ENCODE measurements around the gene MSRB3.

The MSRB3 gene

DNA sequence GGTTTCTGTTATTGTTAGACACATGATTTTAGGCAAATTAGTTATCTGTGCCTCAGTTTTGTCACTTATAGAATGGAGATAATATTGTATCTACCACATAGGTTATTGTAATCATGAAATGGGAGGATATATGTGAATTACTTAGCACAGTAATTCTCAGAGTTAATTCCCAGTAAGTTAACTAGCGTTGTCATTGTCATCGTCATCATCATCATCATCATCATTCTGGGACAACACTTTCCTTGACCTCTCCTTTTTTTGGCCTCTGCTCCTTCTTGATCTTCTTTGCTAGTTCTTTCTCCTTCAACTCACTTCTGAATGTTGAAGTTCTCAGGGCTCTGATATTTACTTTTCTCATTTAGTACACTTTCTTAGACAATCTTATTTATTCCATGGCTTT is 13.8 kb downstream of the MSRB3 start:
- TF ChIP-seq, protein P1, sequence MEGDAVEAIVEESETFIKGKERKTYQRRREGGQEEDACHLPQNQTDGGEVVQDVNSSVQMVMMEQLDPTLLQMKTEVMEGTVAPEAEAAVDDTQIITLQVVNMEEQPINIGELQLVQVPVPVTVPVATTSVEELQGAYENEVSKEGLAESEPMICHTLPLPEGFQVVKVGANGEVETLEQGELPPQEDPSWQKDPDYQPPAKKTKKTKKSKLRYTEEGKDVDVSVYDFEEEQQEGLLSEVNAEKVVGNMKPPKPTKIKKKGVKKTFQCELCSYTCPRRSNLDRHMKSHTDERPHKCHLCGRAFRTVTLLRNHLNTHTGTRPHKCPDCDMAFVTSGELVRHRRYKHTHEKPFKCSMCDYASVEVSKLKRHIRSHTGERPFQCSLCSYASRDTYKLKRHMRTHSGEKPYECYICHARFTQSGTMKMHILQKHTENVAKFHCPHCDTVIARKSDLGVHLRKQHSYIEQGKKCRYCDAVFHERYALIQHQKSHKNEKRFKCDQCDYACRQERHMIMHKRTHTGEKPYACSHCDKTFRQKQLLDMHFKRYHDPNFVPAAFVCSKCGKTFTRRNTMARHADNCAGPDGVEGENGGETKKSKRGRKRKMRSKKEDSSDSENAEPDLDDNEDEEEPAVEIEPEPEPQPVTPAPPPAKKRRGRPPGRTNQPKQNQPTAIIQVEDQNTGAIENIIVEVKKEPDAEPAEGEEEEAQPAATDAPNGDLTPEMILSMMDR (conservative IDR thresholded peaks at IDR 0.05; ENCODE audit: low read depth, low read length): no peak
- no peak overlapping the region for H3K4me2 ChIP-seq
- H3K36me3 ChIP-seq (ENCODE audit: insufficient read depth): no peaks in the 10 kb centered on the region
- H3K4me3 ChIP-seq (IDR thresholded peaks at IDR 0.05; ENCODE audit: insufficient read depth, low read depth, low read length): no peak overlapping the region
- no peaks in the 10 kb centered on the region for H3K27me3 ChIP-seq (ENCODE audit: insufficient read depth, low read depth)
- no peak overlapping the region for H3K9ac ChIP-seq
- H2AFZ ChIP-seq (ENCODE audit: low read depth): no peak overlapping the region
- peaks cover 18% of the 10 kb centered on the region for H3K4me1 ChIP-seq (ENCODE audit: low read depth, poor library complexity, severe bottlenecking)
- H3K27ac ChIP-seq: no peak overlapping the region
- no peaks in the 10 kb centered on the region; the same call in 1 of the 2 replicates for H4K20me1 ChIP-seq (ENCODE audit: insufficient read depth)
- no peaks in the 10 kb centered on the region for H3K79me2 ChIP-seq (ENCODE audit: insufficient read depth, low read depth)

DNA sequence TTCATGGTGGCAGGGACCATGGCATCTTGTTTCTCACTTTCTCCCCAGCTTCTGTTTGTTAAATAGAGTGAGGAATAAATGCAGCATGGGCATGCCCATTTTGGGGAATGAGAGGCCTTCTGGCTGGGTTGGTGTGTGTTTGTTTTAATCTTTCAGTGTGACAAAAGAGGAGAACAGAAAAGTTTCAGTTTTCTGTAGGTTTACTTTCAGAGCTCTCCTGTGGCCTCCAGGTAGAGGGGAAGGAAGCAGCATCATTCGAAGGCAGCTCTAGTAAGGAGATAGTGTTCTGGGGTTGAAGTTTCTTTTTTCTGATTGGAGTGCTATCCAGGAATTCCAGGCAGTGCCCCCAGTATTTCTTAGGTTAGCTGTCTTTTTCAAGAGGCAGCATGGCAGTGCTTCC is 15.3 kb downstream of the MSRB3 start:
- peaks cover 18% of the 10 kb centered on the region for H3K4me1 ChIP-seq (ENCODE audit: low read depth, poor library complexity, severe bottlenecking)
- H4K20me1 ChIP-seq (ENCODE audit: insufficient read depth): no peaks in the 10 kb centered on the region; the same call in 1 of the 2 replicates
- H3K9ac ChIP-seq: no peak overlapping the region
- TF ChIP-seq, protein P1 (conservative IDR thresholded peaks at IDR 0.05; ENCODE audit: low read depth, low read length): no peak
- no peak overlapping the region for H3K27ac ChIP-seq
- H3K4me3 ChIP-seq (IDR thresholded peaks at IDR 0.05; ENCODE audit: insufficient read depth, low read depth, low read length): no peak overlapping the region
- H3K79me2 ChIP-seq (ENCODE audit: insufficient read depth, low read depth): no peaks in the 10 kb centered on the region
- H3K36me3 ChIP-seq (ENCODE audit: insufficient read depth): no peaks in the 10 kb centered on the region
- no peak overlapping the region for H2AFZ ChIP-seq (ENCODE audit: low read depth)
- peak overlapping the region; percentile 3; the same call in 1 of the 2 replicates for H3K4me2 ChIP-seq
- H3K27me3 ChIP-seq (ENCODE audit: insufficient read depth, low read depth): no peaks in the 10 kb centered on the region

DNA sequence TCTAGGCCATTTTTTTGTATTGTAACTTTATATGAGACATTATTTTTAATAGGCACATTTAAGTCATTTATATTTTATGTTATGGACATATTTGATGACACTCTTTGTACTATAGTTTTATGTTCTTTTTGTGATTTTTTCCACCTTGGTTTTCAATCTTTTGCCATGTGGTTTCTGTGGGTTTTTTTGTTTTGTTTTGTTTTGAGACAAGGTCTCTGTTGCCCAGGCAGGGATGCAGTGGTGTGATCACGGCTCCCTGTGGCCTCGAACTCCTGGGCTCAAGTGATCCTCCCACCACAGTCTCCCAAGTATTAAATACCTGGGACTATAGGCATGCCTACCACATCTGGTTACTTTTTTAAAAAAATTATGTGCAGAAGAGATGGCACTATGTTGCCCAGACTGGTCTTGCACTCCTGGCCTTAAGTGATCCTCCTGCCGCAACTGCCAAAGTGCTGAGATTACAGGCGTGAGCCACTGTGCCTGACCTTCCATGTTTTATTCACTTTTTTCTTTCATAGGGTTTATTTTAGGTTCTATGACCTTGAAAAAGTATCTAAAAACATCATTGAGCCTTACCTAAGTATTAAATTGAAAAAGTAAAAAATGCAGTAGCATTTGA is 16.3 kb downstream of the MSRB3 start:
- TF ChIP-seq, protein P1 (conservative IDR thresholded peaks at IDR 0.05; ENCODE audit: low read depth, low read length): no peak
- H3K9ac ChIP-seq: no peak overlapping the region
- H3K79me2 ChIP-seq (ENCODE audit: insufficient read depth, low read depth): no peaks in the 10 kb centered on the region
- no peaks in the 10 kb centered on the region; the same call in 1 of the 2 replicates for H4K20me1 ChIP-seq (ENCODE audit: insufficient read depth)
- no peaks in the 10 kb centered on the region for H3K36me3 ChIP-seq (ENCODE audit: insufficient read depth)
- no peak overlapping the region for H3K4me2 ChIP-seq
- no peak overlapping the region for H3K4me3 ChIP-seq (IDR thresholded peaks at IDR 0.05; ENCODE audit: insufficient read depth, low read depth, low read length)
- no peak overlapping the region for H2AFZ ChIP-seq (ENCODE audit: low read depth)
- no peaks in the 10 kb centered on the region for H3K27me3 ChIP-seq (ENCODE audit: insufficient read depth, low read depth)
- H3K27ac ChIP-seq: no peak overlapping the region
- H3K4me1 ChIP-seq (ENCODE audit: low read depth, poor library complexity, severe bottlenecking): peaks cover 18% of the 10 kb centered on the region

DNA sequence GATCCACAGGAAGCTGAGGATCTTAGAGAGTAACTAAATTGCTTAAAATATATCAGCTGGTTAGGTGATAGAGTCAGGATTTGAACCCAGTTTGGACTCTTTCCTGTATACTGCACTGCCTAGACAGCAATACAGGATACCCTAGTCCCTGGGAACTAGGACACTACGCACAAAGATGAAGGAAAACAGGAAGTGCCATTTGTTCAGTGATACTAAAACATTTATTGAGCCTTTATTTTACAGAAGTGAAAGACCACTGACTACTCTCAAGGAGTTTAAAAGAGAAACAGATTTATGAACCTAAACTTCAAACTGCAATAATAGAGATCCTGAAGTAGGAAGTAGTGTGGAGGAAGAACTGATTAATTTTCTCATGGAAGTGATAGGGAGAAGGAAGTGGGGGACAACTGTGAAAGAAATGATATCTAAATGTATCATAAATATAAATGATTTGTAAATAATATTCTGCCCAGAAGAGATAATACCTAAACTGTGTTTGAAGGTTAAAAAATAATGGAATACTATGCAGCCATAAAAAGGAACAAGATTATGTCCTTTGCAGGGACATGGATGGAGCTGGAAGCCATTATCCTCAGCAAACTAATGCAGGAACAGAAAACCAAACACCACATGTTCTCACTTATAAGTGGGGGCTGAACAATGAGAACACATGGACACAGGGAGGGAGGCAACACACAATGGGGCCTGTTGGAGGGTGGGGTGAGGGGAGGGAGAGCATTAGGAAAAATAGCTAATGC is 18.2 kb downstream of the MSRB3 start:
- no peak overlapping the region for H3K4me3 ChIP-seq (IDR thresholded peaks at IDR 0.05; ENCODE audit: insufficient read depth, low read depth, low read length)

More for the DNA sequence above, 18.2 kb downstream of the MSRB3 start:
- H3K27ac ChIP-seq: no peak overlapping the region
- TF ChIP-seq, protein P1 (conservative IDR thresholded peaks at IDR 0.05; ENCODE audit: low read depth, low read length): no peak
- no peaks in the 10 kb centered on the region for H3K79me2 ChIP-seq (ENCODE audit: insufficient read depth, low read depth)
- H3K4me2 ChIP-seq: no peak overlapping the region
- H3K36me3 ChIP-seq (ENCODE audit: insufficient read depth): no peaks in the 10 kb centered on the region
- no peak overlapping the region for H3K9ac ChIP-seq
- H3K4me1 ChIP-seq (ENCODE audit: low read depth, poor library complexity, severe bottlenecking): peaks cover 18% of the 10 kb centered on the region
- no peaks in the 10 kb centered on the region; the same call in 1 of the 2 replicates for H4K20me1 ChIP-seq (ENCODE audit: insufficient read depth)
- no peak overlapping the region for H2AFZ ChIP-seq (ENCODE audit: low read depth)
- H3K27me3 ChIP-seq (ENCODE audit: insufficient read depth, low read depth): no peaks in the 10 kb centered on the region
